GM19193 (cell line): Measurements from ENCODE around the gene ARHGAP8.

Experiments
- POLR2A ChIP-seq: IDR thresholded peaks from 4 replicates; pipeline ENCODE4 v1.6.1; 2011; ENCODE audit not compliant: insufficient read depth, insufficient read length; ENCODE audit errors: extremely low read depth

ARHGAP8 gene

DNA sequence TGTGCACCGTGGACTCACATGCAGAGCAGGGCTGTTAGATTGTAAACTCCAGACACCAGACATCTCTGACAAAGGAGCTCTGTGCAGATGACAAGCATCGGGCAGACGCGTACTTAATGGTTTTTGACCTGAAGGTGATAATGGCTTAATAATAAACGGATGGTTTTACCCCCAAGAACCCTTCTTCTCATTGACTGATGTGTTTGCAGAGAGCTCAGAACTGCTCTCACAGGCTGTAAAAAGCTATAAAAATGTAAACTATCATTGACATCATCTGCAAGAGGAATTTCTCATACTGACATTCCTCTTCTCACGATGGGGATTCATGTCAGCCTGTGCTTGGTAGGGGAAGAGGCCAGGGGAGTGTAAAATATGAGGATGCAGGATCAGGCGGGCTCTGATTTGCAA, 8.6 kb upstream of the ARHGAP8 start:
- no peak for TF ChIP-seq POLR2A

DNA sequence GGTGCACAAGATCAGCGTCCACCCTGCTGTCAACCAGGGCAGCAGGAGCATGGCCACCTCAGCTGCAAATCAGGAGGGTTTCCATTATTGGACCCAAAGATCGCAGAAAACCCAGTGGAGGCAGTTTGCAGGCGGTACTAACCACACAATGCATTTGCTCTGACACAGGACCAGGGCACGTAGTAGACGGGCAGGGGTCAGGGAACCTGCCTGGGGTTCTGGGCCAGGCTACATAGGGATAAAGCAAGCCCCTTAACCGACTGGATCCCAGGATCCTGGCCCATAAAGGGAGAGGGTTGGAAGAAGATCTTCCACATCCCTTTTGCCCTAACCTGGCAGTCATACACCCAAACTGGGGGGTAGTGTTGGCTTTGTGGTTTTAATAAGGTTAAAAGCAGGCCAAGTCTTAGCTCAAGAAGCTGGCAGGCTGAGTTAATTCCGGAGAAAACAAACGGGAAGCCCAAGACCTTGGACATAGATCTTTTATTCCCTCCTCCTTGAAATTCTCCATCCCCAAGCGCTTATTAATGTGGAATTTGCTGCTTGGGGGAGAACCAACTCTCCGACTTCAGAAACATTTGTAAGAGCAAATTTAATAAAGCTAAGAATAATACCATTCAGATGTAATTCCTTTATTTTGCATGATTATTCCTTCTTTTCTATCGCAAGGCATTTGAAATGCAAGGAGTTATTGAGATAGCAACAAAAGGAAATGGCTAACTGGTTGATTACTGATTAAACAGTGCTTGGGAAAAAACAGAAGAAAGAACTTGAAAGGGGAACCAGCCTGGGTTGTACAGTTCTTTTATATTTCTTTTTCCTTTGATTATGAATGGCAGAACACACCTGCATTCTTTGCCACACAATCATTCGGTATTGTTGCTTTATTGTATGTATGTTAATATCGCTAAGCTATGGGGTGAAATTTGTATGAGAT, 6.3 kb upstream of the ARHGAP8 start:
- no peak for TF ChIP-seq POLR2A

DNA sequence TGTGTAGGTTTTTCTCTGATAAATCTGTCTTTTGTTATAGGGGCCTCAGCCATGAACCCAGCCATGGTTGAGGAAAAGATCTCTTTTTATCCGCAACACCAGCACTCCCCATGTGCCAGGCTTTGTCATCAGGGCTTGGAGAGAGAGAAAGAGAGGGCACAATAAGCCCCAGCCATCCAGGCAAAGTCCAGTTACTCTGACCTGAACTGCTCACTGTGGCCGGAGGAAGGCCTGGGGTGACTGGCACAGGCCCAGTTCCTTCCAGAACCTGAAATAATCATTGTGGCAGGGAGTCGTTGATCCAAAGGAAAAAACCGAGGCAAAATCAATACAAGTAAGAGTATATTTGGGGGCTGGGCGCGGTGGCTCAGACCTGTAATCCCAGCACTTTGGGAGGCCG, 3.9 kb upstream of the ARHGAP8 start:
- TF ChIP-seq POLR2A = no peak

DNA sequence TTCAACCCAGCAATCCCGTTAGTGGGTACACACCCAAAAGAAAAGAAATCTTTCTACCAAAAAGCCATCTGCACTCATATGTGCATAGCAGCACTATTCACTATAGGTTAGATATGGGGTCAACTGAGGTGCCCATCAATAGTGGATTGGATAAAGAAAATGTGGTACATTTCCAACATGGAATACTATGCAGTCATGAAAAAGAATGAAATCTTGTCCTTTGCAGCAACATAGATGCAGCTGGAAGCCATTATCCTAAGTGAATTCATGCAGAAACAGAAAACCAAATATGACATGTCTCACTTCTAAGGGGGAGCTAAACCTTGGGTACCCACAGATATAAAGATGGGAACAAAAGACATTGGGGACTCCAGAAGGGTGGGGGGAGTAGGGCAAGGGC, 1.9 kb upstream of the ARHGAP8 start:
- no peak for TF ChIP-seq POLR2A

DNA sequence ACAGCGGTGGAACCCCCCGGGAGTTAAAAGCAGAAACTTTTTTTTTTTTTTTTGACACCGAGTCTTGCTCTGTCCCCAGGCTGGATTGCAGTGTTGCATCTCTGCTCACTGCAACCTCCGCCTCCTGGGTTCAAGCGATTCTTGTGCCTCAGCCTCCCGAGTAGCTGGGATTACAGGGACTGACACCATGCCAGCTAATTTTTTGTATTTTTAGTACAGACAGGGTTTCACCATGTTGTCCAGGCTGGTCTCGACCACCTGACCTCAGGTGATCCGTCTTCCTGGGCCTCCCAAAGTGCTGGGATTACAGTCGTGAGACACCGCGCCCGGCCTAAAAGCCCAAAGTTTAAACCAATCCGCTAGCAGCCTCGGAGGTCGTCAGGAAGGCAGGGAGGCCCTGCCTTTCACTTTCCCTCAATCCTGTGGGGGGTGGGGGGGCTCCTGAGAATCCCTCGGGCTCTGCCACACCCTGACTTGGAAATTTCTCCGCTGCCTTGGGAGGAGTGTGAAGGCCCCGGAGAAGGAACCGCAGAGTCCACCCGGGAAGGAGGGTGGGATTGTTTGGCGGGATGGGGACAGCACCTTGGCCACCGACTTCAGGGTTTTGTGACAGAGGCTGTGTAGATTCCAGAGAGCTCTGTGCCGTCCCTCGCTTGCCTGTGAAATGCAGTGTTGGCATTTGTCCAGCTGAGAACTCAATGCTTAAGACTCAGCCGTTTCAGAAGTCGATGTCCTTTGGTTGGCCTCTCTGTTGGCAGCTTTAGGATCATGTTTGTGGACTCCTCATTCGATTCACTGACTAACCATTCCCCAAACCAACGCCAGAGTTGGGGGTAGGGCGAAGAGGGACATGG, 1.0 kb downstream of the ARHGAP8 start:
- no peak for TF ChIP-seq POLR2A

DNA sequence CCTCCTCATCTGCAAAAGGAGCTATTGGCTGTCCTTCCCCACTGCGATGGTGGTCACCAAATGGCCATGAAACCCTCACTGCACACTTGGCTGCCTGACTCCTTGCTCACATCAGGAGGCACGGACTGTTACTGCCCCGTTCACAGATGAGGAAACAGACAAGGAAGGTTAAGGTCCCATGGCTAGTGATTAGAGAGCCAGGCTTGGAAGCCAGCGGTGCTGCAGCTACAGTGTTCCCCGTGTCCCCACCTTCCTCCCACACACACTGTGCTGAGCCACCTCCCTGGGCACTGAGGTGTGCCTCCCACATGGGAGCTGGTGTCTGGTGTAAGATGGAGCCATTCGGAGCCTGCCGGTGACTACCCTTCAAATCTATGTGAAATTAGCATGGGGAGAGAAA, 2.6 kb downstream of the ARHGAP8 start:
- TF ChIP-seq POLR2A = no peak

DNA sequence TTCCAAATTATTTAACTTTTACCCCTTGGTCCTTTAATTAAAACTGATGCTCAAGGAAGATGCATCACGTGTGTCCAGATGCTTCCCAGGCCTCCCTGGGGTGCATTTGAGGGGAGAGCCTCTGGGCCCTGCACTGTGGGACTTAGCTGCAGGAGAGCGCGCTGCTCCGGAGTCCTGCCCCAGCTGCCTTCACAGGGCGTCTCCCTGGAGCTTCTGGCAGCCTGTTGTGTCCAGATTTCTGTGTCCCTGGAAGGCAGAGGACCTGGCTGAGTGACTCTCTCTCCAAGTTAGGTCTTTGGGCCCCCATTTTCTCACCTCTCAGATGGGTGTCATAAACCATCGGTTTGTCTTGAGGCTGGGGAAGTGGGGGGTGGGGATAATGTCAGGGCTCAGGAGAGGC, 3.0 kb downstream of the ARHGAP8 start:
- TF ChIP-seq POLR2A = no peak

DNA sequence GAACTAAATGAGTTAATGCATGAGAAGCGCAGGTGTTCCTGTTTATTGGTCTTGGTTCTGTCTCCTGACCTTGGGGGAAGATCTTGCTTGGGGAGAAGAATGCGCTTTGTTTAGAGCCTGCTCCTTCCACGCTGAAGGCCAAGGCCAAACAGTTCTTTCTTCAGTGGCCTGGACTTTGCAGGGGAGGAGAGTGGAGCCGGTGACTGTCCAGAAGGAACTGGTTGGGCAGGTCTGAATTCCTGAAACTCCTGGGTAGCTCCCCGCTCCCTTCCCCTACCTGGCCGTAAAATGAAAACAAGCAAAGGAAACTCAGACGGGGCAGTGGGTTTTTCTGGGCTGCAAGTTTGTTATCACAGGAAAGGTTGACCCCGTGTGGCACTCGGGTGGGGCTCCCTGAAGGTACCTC, 3.6 kb downstream of the ARHGAP8 start:
- no peak for TF ChIP-seq POLR2A

DNA sequence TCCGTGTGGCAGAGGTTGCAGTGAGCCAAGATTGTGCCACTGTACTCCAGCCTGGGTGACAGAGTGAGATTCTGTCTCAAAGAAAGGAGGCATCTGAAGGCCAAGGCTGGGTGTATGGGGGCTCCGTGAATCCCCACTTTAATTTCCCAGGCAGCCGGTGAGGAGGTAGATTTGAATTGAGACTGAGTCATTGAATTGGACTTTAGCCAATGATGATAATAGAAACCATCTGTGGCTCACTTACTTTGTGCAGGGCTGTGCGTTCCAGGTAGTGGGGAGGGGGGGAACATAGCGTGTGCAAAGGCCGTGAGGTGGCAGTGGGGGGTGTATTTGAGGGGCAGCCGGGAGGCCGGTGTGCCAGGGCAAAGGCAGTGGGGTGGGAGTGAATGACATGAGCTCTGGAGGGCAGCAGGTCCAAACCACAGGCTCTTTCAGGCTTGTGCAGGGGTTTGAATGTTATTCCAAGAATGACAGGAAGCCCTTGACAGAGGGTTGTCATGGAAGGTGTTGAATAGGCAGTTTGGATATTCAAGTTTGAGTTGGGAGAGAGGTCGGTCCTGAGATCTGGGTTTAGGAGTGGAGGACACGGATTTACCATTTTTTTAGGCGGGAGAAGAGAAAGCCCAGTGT, 6.1 kb downstream of the ARHGAP8 start:
- TF ChIP-seq POLR2A = no peak

DNA sequence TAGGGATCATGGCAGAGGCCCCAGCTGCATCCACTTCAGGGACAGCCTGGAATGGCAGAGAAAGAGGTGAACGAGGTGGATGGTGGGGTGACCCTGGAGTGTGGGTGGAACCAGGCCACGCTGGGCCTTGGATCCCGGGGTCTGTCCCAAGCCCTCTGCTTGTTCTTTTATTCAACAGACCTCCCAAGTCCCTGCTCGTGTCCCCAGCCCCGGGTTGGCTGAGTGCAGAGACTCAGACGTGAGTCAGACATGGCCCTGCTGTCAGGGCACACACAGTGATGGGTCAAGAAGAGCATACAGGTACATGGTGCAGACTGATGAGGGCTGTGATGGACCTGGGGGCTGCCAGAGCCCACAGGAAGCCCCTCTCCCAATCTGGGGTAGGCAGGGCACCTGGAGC, 6.6 kb downstream of the ARHGAP8 start:
- no peak for TF ChIP-seq POLR2A

DNA sequence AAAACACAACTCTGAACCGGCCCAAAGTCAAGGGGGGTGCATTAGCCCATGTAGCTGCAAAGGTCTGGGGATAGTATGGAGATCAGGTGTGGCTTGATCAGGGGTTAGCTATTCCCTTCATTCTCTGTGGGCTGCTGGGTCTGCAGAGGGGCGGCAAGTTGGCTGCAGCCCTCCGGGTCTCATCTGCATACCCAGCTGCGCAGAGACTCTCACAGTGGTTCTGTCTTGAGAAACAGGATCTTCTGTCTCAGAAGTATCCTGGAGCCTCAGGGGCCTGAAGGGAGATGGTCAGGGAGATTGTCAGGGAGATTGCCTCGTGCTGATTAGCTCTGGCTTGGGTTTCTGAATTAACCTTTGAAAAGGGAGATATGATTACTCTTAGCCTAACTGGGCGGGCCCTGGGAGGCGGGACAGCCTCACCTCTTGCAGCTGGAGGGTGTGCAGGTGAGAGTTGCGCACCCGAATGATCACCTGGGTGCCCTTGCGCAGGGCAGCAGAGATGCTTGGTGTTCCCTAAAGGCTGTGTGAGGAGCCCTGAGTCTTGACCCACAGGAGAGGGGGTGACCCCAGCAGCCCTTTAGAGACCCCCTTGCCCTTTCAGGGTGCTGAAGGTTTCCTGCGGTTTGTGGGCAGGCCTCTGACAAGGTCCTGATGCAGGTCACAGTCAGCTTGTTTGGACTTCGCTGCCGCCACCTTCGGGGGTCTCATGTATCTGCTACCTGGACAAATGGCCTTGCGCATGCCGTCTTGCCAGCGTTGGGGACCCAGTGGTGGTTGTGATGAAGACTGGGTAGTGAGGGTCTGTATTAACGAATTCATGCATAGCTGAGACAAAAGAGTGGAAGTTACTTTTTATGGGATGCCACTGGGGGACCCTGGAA, 7.3 kb downstream of the ARHGAP8 start:
- TF ChIP-seq POLR2A = no peak

DNA sequence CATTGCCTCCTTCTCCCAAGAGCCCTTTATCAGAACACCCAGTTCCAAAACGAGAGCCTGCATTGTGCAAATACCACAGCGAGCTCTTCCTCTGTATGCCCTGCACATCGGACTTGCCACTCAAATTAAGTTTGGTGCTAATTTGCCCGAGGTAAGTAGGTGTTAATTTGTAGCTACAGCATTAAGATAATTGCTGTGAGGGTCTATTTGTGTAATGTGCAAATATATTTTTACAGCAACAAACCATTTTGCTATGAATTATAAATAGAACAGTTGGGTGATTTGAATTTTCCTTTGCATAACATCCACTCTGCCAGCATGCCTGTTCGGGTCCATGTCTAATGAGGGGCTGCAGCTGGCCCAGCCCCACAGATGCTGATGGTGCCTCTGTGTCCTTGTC, 8.1 kb downstream of the ARHGAP8 start:
- no peak for TF ChIP-seq POLR2A

DNA sequence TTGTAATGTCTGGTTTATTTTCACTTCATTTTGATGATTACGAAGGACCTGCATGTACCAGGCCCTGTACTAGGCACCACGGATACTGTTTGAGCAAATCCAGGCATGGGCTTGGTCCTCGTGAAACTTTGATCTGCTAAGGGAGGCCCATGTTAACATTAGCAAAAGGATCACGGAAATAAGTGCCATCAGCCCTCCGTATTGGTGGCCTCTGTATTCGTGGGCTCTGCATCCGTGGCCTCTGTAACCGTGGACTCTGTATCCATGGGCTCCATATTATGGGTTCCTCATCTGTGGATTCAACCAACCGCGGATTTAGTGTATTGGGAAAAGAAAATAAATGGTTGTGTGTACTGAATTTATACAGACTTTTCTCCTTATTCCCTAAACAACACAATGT, 8.7 kb downstream of the ARHGAP8 start:
- no peak for TF ChIP-seq POLR2A

DNA sequence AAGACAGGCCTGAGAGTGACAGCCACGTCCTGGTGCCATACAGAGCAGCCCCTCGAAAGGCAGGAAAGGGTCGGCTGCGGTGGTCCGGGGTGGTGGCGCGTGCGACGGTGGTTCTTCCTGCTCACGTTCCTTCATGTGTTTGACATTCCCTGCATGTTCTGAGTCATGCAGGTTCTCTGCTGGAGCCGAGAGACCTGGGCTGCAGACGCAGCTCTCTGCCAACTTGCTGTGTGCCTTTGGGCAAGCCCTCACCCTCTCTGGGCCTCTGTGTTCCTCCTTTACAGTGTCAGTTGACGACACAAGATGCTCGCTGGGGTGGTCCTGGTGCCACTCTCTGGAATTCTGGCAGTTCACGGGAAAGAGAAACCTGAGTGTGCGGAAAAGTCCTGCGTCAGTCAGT, 12.0 kb downstream of the ARHGAP8 start:
- TF ChIP-seq POLR2A = no peak
